22Rv1 (cell line): ENCODE results near the gene RPTOR.

Source experiments
- CTCF ChIP-seq: fragments of 450-650 bp; IDR thresholded peaks from 2 replicates; pipeline ENCODE4 v1.5.1; 2017; ENCODE audit warnings: mild to moderate bottlenecking
- ZFX ChIP-seq: fragments of 450-650 bp; IDR thresholded peaks from 2 replicates; pipeline ENCODE4 v1.6.1; 2017; ENCODE audit warnings: antibody characterized with exemption, borderline replicate concordance

GRCh38 chr17:80987941-80988461 lies 443.4 kb downstream of the RPTOR start:
- TF ChIP-seq CTCF (no peak), ZFX (no peak)
